OCI-LY1 (cell line): ENCODE data around the gene BOD1.

Source experiments
- CTCF ChIP-seq: fragments of 200-600 bp; sonication (generic), shearing (Covaris generic); IDR thresholded peaks from 2 replicates; pipeline ENCODE4 v1.5.1; 2017; ENCODE audit warnings: mild to moderate bottlenecking, antibody characterized with exemption, low read length, moderate library complexity, mixed read lengths
- EZH2 ChIP-seq: fragments of 200-600 bp; sonication (generic), shearing (Covaris generic); IDR thresholded peaks from 2 replicates; pipeline ENCODE4 v1.8.0; 2017; ENCODE audit warnings: borderline replicate concordance, mixed run types, mild to moderate bottlenecking, antibody characterized with exemption, low read length, moderate library complexity, mixed read lengths

- no peak for TF ChIP-seq CTCF
- TF ChIP-seq EZH2, result no peak
Observed at GRCh38 chr5:173655196-173655797, 38.8 kb upstream of the BOD1 start.
